HepG2 (cell line): Measurements from ENCODE around the gene COL4A6.

Source experiments
- RFXANK ChIP-seq: IDR thresholded peaks from 2 replicates; pipeline ENCODE4 v1.6.1; 2016
- SRF ChIP-seq: IDR thresholded peaks from 2 replicates; pipeline ENCODE4 v1.6.1; 2011; ENCODE audit warnings: mild to moderate bottlenecking, low read depth, low read length, moderate library complexity
- ZBTB10 ChIP-seq: sonication (generic); formaldehyde crosslinking; IDR thresholded peaks from 2 replicates; pipeline ENCODE4 v1.4.0; 2020; ENCODE audit warnings: missing genetic modification reagents, borderline replicate concordance

DNA sequence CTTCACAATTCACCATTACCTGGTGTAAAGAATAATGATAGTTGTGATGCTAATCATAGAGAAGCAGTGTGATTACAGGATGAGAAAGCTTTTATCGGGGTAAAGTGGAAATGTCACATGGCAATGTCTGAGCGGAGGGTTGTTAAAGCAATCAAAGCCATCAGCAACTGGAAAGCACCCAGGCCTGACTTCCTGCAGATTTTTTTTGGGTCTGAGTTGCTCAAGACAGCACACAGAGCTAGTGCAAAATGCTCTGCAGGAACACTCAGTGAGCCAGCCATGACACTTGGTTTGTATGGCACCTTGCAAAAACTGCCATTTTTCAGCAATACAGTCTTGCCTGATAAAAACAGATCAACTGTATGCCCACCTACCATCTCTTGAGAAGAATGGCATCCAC is 152.9 kb downstream of the COL4A6 start:
- TF ChIP-seq RFXANK (CRISPR knock-in tag) (no peak), SRF (no peak), ZBTB10 (no peak)
